RWPE2 (cell line): ENCODE data around the gene ESR1.

Experiments used
- ATAC-seq: fragments of 200-7000 bp; cut with Tn5 transposase; 3 replicates; pipeline ENCODE4 v1.9.1; 2021; ENCODE audit warnings: low read depth
- DNase-seq: peaks from one replicate; pipeline ENCODE4 v3.0.0-alpha.2; 2020; ENCODE audit warnings: low spot score
- H3K27ac ChIP-seq: fragments of 450-650 bp; 2 replicates; pipeline ENCODE4 v1.5.1; 2017; ENCODE audit warnings: mild to moderate bottlenecking; ENCODE audit not compliant: poor library complexity, severe bottlenecking
- H3K27me3 ChIP-seq: fragments of 250-450 bp; sonication (Bioruptor Pico); 2 replicates; pipeline ENCODE4 v1.5.1; 2021; ENCODE audit warnings: mild to moderate bottlenecking, moderate library complexity; ENCODE audit not compliant: insufficient read depth, poor library complexity, severe bottlenecking
- H3K36me3 ChIP-seq: fragments of 250-450 bp; sonication (Bioruptor Pico); 2 replicates; pipeline ENCODE4 v1.5.1; 2020; ENCODE audit warnings: low read depth, mild to moderate bottlenecking, moderate library complexity
- H3K4me1 ChIP-seq: fragments of 250-450 bp; sonication (Bioruptor Pico); 2 replicates; pipeline ENCODE4 v1.5.1; 2021; ENCODE audit warnings: mild to moderate bottlenecking, moderate library complexity; ENCODE audit not compliant: insufficient read depth, poor library complexity, severe bottlenecking
- H3K4me3 ChIP-seq: fragments of 250-450 bp; sonication (Bioruptor Pico); 2 replicates; pipeline ENCODE4 v1.5.1; 2021; ENCODE audit warnings: mild to moderate bottlenecking, moderate library complexity; ENCODE audit not compliant: severe bottlenecking
- H3K9me3 ChIP-seq: fragments of 250-450 bp; sonication (Bioruptor Pico); 2 replicates; pipeline ENCODE4 v1.5.1; 2021; ENCODE audit warnings: mild to moderate bottlenecking, moderate library complexity; ENCODE audit not compliant: severe bottlenecking
- TF ChIP-seq, protein P1 (sequence below): fragments of 450-650 bp; IDR thresholded peaks from one replicate; pipeline ENCODE4 v1.5.1; 2017; ENCODE audit warnings: mild to moderate bottlenecking, moderate library complexity; ENCODE audit not compliant: poor library complexity, severe bottlenecking

Gene ESR1

DNA sequence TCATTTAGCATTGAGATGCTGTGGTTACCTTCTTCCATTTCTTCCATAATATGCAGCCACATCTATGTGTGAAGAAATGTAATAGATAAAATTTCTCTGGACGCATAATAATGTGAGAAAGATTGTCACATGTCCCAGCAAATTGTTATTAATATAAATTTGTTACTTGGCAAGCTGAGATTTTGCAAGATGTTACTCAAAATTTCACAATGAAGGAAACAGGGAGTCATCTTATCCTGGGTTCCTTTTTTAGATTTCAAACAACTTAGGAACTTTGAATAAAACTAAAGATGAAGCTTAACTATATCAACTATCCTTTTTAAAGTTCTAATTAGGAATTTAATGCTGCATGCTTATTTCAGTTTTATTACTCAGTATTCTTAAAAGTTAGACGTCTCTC, 3.6 kb downstream of the ESR1 start:
- Histone ChIP-seq H3K27ac (no peak overlapping the region), H3K9me3 (no peaks in the 10 kb centered on the region), H3K27me3 (no peaks in the 10 kb centered on the region), H3K4me1 (peaks cover 5% of the 10 kb centered on the region), H3K36me3 (no peaks in the 10 kb centered on the region), H3K4me3 (no peak overlapping the region)
- DNase-seq (no peak), ATAC-seq (no peak)
- TF ChIP-seq, protein P1, sequence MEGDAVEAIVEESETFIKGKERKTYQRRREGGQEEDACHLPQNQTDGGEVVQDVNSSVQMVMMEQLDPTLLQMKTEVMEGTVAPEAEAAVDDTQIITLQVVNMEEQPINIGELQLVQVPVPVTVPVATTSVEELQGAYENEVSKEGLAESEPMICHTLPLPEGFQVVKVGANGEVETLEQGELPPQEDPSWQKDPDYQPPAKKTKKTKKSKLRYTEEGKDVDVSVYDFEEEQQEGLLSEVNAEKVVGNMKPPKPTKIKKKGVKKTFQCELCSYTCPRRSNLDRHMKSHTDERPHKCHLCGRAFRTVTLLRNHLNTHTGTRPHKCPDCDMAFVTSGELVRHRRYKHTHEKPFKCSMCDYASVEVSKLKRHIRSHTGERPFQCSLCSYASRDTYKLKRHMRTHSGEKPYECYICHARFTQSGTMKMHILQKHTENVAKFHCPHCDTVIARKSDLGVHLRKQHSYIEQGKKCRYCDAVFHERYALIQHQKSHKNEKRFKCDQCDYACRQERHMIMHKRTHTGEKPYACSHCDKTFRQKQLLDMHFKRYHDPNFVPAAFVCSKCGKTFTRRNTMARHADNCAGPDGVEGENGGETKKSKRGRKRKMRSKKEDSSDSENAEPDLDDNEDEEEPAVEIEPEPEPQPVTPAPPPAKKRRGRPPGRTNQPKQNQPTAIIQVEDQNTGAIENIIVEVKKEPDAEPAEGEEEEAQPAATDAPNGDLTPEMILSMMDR = no peak

DNA sequence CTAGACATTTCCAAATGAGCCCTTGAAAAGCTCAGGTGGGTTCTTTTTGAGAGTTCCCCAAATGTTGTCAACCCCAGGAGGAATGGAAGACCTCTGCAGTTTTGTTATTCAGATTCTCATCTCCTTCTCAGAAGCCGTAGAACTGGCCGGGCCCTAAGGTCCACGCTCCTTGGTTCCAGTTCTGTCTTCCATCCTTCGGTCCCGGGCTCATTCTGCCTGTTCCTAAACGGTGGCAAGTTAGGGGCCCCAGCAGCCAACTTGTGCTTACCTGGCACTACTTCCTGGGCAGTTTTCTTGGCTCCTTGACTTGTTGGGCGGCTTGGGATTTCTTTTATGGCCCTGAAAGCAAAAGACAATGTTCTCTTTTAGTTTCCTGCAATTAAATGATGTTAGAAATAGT, 6.4 kb downstream of the ESR1 start:
- Histone ChIP-seq H3K27ac (no peak overlapping the region), H3K9me3 (no peaks in the 10 kb centered on the region), H3K4me1 (peaks cover 5% of the 10 kb centered on the region), H3K36me3 (no peaks in the 10 kb centered on the region), H3K27me3 (no peaks in the 10 kb centered on the region), H3K4me3 (no peak overlapping the region)
- ATAC-seq (no peak), DNase-seq (no peak)
- TF ChIP-seq, protein P1 = no peak

DNA sequence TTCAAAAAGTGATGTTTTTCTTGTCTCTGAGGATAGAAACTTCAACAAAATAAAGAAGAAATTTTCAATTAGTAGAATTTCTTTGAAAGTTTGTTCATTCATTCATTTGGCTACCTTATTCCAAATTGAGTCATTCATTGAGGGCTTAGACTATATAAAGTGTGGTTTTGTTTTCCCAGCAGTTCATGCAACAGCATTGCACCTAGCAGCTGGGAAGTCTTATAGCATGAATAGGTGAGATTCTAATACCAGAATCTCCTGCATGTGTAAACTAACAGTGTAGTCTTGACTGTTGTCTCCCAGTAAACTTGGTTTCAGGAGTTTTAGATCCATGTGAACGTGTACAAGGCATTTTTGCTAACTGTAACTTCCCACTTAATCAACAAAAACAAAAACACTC, 7.1 kb downstream of the ESR1 start:
- TF ChIP-seq, protein P1 = no peak
- H3K4me1 ChIP-seq = peaks cover 3% of the 10 kb centered on the region
- H3K9me3 ChIP-seq = no peaks in the 10 kb centered on the region
- no peak overlapping the region for H3K4me3 ChIP-seq
- no peak for ATAC-seq
- no peak overlapping the region for H3K27ac ChIP-seq
- no peaks in the 10 kb centered on the region for H3K36me3 ChIP-seq
- DNase-seq = no peak
- H3K27me3 ChIP-seq = no peaks in the 10 kb centered on the region

DNA sequence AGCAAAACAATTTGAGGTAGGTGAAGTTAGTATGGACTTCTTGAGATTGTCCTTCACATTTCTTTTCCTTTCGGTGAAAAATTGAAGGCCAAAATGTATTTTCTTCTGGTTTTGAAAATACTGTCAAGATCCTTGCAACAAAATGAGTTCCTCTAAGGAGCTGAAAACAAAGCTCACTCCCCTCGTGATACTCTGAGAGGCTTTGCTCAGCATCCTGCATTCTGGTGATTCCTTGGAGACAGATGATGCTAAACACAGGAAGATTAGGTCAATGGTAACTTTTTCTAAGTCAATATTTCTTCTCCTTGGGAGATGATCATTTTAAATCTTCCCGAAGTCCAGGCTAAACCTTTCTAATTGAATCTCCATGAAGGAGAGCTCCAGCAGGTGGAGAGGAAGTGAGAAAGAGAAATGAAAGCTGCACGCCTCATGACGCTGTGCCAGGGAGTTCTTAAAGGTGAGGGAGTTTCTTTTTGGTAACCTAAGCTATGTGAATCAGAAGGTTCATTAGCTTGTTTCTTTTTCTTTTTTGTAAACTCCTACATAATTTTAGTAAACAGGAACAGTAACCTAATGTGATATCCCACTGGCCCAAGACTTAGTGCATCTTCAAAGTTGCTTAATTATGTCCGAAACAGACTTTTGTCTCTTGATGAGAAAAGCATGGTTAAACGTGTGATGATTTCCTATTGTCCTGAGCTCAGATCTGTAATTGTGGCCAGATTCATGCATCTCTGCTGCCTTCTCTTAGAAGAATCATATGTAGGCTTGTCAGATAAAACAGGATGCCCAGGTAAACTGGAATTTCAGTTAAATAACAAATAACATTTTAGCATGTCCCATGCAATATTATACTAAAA, 15.0 kb downstream of the ESR1 start:
- Histone ChIP-seq H3K27me3 (no peaks in the 10 kb centered on the region), H3K4me3 (no peak overlapping the region), H3K36me3 (no peaks in the 10 kb centered on the region), H3K27ac (no peak overlapping the region), H3K9me3 (no peaks in the 10 kb centered on the region), H3K4me1 (no peaks in the 10 kb centered on the region)
- ATAC-seq = no peak
- TF ChIP-seq, protein P1 = no peak
- DNase-seq = no peak

DNA sequence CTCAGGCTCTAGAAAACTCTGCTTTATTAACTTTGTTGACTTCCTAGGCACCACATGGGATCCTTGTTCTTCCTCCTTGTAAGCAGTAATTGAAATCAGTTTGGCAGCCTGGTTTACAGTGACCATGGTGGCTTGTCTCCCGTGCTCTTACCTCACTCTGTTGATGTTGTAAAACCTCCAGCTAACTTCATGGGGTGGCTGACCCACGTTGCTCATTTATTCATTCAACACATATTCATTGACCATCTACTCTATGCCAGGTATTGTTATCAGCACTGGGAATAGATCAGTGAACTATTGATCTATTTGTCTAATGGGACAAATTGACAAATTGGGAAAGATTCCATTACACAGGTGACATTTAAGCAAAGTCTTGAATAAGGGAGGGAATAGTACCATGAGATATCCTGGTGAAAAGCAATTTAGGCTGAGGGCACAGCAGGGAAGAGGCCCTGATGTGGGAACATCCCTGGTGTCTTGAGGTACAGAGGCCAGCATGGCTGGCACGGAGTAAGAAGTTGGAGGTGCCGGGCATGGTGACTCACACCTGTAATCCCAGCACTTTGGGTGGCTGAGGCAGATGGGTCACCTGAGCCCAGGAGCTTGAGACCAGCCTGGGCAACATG, 19.1 kb downstream of the ESR1 start:
- Histone ChIP-seq H3K27me3 (no peaks in the 10 kb centered on the region), H3K4me3 (no peak overlapping the region), H3K36me3 (no peaks in the 10 kb centered on the region), H3K4me1 (no peaks in the 10 kb centered on the region), H3K27ac (no peak overlapping the region), H3K9me3 (no peaks in the 10 kb centered on the region)
- TF ChIP-seq, protein P1 = no peak
- ATAC-seq = no peak
- no peak for DNase-seq
